Cerebellar nuclear complex (tissue), 1 donor: Measurements from ENCODE around the gene NTMT2.

Source experiments
- DNase-seq, 2 experiments: peaks; one replicate each; lab custom pipeline; 2025; lab: John Stamatoyannopoulos, UW

NTMT2 gene

GRCh38 chr1:170210142-170210541, 64.4 kb downstream of the NTMT2 start:
- no peak for DNase-seq

GRCh38 chr1:170213596-170213995, 67.8 kb downstream of the NTMT2 start:
- no peak for DNase-seq

GRCh38 chr1:170214117-170215032, 68.6 kb downstream of the NTMT2 start:
- no peak for DNase-seq

- DNase-seq = no peak
Observed at GRCh38 chr1:170215072-170215885, 69.5 kb downstream of the NTMT2 start.

- DNase-seq = no peak
Observed at GRCh38 chr1:170217517-170218256, 71.9 kb downstream of the NTMT2 start.

- DNase-seq = no peak
Observed at GRCh38 chr1:170218257-170218650, 72.5 kb downstream of the NTMT2 start.
